Left ventricle myocardium inferior (tissue), 1 donor: ENCODE data around the gene CTNNB1. TPM values are rescaled to one million over a fixed set of nuclear protein-coding genes. Genes with fewer than 3 reads are reported as not detected.
A peak's percentile ranks its signal among the peaks of the same experiment; 100 is the strongest.

Experiments
- DNase-seq: peaks from one replicate; pipeline ENCODE4 v3.0.0-alpha.2; 2020
- H3K27ac ChIP-seq: fragments of 200-600 bp; replicated peaks from 2 replicates; pipeline ENCODE4 v1.8.0; 2021
- H3K27me3 ChIP-seq: fragments of 200-600 bp; 2 replicates; pipeline ENCODE4 v1.8.0; 2021; ENCODE audit warnings: low read depth
- H3K36me3 ChIP-seq: fragments of 200-600 bp; 2 replicates; pipeline ENCODE4 v1.8.0; 2021
- H3K4me1 ChIP-seq: fragments of 200-600 bp; 2 replicates; pipeline ENCODE4 v1.8.0; 2021
- H3K4me3 ChIP-seq: fragments of 200-600 bp; 2 replicates; pipeline ENCODE4 v1.8.0; 2021; ENCODE audit warnings: mild to moderate bottlenecking, moderate library complexity
- H3K9me3 ChIP-seq: fragments of 200-600 bp; replicated peaks from 2 replicates; pipeline ENCODE4 v1.8.0; 2021
- CTCF ChIP-seq: fragments of 200-600 bp; IDR thresholded peaks from 2 replicates; pipeline ENCODE4 v1.8.0; 2021; ENCODE audit warnings: antibody characterized with exemption, mild to moderate bottlenecking, borderline replicate concordance
- intact Hi-C: fragments of 100-400 bp; cut with micrococcal nuclease; formaldehyde crosslinking; loops from one replicate; pipeline ENCODE4 v1.11.0; 2022
- total RNA-seq: library from RNA; stranded (reverse); fragmentation: NEBNext Ultra II Directional; extraction: Animal tissue kit (Norgen Biotek cat#: 25700); gene quantifications from one replicate; pipeline ENCODE4 v1.2.1, GENCODE V29; 2021
- donor health status: DM: no; HTN: yes; CAD: no; lungs with severe emphysema.

CTNNB1 gene
- total RNA-seq, 1 donor from 2014 or later = 164 TPM

- Histone ChIP-seq H3K4me1 (peaks cover 79% of the 10 kb centered on the region), H3K36me3 (peaks cover 37% of the 10 kb centered on the region), H3K9me3 (no peaks in the 10 kb centered on the region), H3K27ac (no peak overlapping the region), H3K4me3 (no peak overlapping the region), H3K27me3 (no peaks in the 10 kb centered on the region)
- DNase-seq = no peak
- intact Hi-C loops = no loop called here
- TF ChIP-seq CTCF = no peak
Observed at GRCh38 chr3:41223078-41223477, 23.8 kb downstream of the CTNNB1 start.

GRCh38 chr3:41223691-41224090 is 24.4 kb downstream of the CTNNB1 start:
- Histone ChIP-seq H3K27me3 (no peaks in the 10 kb centered on the region), H3K27ac (peak overlapping the region; percentile 43), H3K4me1 (peaks cover 79% of the 10 kb centered on the region), H3K4me3 (no peak overlapping the region), H3K36me3 (peaks cover 43% of the 10 kb centered on the region), H3K9me3 (no peaks in the 10 kb centered on the region)
- TF ChIP-seq CTCF = no peak
- no peak for DNase-seq
- intact Hi-C loops = no loop called here

- peak; percentile 38 for TF ChIP-seq CTCF
Observed at GRCh38 chr3:41224120-41224806, 25.0 kb downstream of the CTNNB1 start.

GRCh38 chr3:41234823-41235721 is 35.8 kb downstream of the CTNNB1 start:
- peaks cover 93% of the 10 kb centered on the region for H3K36me3 ChIP-seq
- intact Hi-C loops = no loop called here

More at GRCh38 chr3:41224120-41224806, 25.0 kb downstream of the CTNNB1 start:
- no peak overlapping the region for H3K4me3 ChIP-seq
- DNase-seq = no peak
- intact Hi-C loops = no loop called here
- H3K36me3 ChIP-seq = peaks cover 49% of the 10 kb centered on the region
- peak overlapping the region; percentile 43 for H3K27ac ChIP-seq
- no peaks in the 10 kb centered on the region for H3K9me3 ChIP-seq
- H3K4me1 ChIP-seq = peaks cover 79% of the 10 kb centered on the region
- no peaks in the 10 kb centered on the region for H3K27me3 ChIP-seq

More at GRCh38 chr3:41234823-41235721, 35.8 kb downstream of the CTNNB1 start:
- DNase-seq = no peak
- TF ChIP-seq CTCF = no peak
- H3K27me3 ChIP-seq = no peaks in the 10 kb centered on the region
- no peaks in the 10 kb centered on the region for H3K9me3 ChIP-seq
- H3K4me3 ChIP-seq = no peak overlapping the region
- no peak overlapping the region for H3K27ac ChIP-seq
- H3K4me1 ChIP-seq = peaks cover 30% of the 10 kb centered on the region
